ENCODE data around the gene TMEM120A. TPM values are rescaled to one million over a fixed set of nuclear protein-coding genes. Genes with fewer than 3 reads are reported as not detected.

Gene TMEM120A
- polyA plus RNA-seq, 12 donors = 30.6 to 103 (median 40.4) TPM; not detected in 1

GRCh38 chr7:75962607-75963380 is 31.6 kb downstream of the TMEM120A start:
- DNase-seq = peak; percentile 69

DNA sequence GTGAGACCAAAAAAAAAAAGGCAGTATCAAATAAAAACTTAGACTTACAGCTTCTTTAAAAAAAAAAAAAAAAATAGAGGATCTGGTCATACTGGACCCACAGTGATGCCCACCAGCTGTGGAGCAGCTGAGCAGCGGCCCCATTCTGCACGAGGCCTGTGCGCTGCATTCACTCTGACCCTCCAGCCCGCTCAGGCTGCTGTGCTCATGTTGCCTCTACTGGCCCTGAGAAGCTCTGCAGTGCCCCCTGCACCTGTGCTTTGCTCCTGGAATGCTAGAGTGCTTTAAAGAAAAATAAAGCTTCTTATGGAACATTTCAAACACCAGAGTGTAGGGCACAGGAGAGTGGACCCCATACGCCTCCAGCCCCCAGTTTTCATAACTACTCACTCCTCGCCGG is 33.2 kb downstream of the TMEM120A start:
- DNase-seq = no peak

DNA sequence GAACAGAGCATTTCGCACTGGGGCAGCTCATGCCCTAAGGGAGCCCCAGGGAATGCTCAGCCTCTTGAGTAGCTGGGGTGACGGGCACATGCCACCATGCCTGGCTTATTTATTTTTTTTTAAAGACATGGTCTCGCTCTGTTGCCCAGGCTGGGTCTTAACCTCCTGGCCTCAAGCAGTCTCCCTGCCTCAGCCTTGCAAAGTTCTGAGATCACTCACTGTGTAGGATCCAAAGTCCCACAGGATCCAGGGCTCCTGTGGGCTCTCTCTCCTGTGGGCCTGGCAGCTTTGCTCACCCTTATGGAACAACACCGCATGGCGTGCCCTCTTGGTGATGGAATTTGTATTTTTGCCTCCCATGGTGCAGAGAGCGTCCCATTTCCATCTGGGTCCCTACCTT is 34.0 kb downstream of the TMEM120A start:
- no peak for DNase-seq

GRCh38 chr7:75958802-75959543 is 35.4 kb downstream of the TMEM120A start:
- DNase-seq = no peak

GRCh38 chr7:75957021-75957736 is 37.2 kb downstream of the TMEM120A start:
- no peak for DNase-seq

DNA sequence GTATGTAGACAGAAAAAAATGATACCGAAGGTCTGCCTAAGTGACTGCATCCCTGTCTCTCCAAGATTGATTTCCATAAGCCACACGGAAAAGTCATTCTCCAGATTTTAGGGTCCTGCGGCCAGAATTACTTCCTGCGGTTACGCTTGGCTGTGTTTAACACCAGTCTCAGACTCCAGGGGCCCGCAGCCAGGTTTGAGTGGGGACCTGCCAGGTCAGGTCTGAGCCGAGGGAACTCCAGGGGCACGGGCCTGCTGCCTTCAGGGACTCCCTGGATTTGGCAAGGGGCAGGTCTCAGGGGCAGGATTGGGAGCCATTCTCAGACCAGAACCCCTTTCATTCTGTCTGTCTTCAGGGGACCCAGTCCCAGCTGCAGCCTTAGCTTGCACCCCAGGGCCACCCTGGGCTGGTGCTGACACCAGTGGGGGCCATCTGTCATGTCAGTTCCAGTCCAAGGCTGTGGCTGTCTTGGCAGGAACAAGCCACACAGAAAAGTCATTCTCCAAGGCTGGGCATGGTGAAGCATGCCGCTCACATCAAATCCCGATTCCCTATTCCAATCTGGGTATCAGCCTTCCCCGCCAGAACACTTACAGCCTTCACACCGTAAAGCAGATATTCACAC is 39.0 kb downstream of the TMEM120A start:
- no peak for DNase-seq

- no peak for DNase-seq
Observed at GRCh38 chr7:75953931-75954330, 40.5 kb downstream of the TMEM120A start.

GRCh38 chr7:75953431-75953830 is 41.0 kb downstream of the TMEM120A start:
- DNase-seq = no peak

- no peak for DNase-seq
Observed at GRCh38 chr7:75951506-75951905, 42.9 kb downstream of the TMEM120A start.

GRCh38 chr7:75950111-75950681 is 44.2 kb downstream of the TMEM120A start:
- DNase-seq = no peak

GRCh38 chr7:75948179-75948578 is 46.2 kb downstream of the TMEM120A start:
- DNase-seq = no peak

- DNase-seq = no peak
Observed at GRCh38 chr7:75946207-75946855, 48.1 kb downstream of the TMEM120A start.

GRCh38 chr7:75945297-75946168 is 48.9 kb downstream of the TMEM120A start:
- DNase-seq = no peak

GRCh38 chr7:75944507-75944906 is 49.9 kb downstream of the TMEM120A start:
- DNase-seq = no peak

DNA sequence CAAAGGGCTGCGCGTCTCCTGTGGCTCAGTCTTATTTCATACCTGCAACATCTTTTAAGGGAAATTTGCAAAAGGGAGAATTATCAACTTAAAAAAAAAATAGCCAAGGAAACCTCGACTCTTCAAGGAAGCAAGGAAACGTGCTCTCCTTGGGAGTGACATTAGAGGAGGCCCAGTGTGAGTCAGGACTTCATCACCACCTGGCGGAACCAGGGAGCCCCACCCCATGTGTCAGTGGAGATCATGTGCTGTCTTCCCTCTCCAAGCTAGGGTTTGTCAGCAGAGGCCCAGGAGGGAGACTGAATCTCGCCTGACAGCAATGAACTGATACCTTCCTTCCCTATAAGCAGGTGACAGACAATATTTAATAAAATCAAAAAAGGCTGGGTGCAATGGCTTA is 50.5 kb downstream of the TMEM120A start:
- no peak for DNase-seq

GRCh38 chr7:75938921-75939320 is 55.5 kb downstream of the TMEM120A start:
- no peak for DNase-seq

GRCh38 chr7:75937958-75938786 is 56.2 kb downstream of the TMEM120A start:
- no peak for DNase-seq

Measured in muscle of arm (tissue), 12 donors.